Fibroblast of mammary gland (primary cell): ENCODE measurements around the gene MEF2A.

ENCODE experiments used
- DNase-seq: peaks from one replicate; pipeline ENCODE4 v3.0.0-alpha.2; 2010; ENCODE audit warnings: low read depth
- H3K4me3 ChIP-seq: 2 replicates; pipeline ENCODE4 v1.5.1; 2011; ENCODE audit warnings: low read depth, mild to moderate bottlenecking, low read length, moderate library complexity; ENCODE audit not compliant: control insufficient read depth
- TF ChIP-seq, protein P1 (sequence below): conservative IDR thresholded peaks from 2 replicates; pipeline ENCODE4 v1.5.1; 2011; ENCODE audit warnings: low read depth, low read length, inconsistent platforms; ENCODE audit not compliant: control insufficient read depth, insufficient read depth

MEF2A gene

DNA sequence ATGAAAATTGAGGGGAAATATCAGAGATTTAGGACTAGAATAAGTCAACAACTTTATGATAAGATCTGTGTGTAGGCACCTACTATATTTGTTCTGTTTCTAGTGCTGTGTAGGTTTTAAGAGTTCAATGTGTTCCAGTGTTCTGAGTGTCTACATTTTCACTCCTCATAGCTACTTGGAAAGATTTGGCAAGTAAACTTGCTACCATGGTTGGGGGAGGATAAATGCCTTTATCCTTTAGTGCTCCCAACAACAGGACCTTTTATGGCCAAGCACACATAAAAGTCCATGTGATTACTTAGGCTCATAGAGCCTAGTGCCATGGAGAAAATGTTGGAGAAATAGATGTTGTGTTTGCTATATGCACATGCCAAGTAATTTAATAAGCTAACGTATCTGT lies 103.5 kb downstream of the MEF2A start:
- TF ChIP-seq, protein P1, sequence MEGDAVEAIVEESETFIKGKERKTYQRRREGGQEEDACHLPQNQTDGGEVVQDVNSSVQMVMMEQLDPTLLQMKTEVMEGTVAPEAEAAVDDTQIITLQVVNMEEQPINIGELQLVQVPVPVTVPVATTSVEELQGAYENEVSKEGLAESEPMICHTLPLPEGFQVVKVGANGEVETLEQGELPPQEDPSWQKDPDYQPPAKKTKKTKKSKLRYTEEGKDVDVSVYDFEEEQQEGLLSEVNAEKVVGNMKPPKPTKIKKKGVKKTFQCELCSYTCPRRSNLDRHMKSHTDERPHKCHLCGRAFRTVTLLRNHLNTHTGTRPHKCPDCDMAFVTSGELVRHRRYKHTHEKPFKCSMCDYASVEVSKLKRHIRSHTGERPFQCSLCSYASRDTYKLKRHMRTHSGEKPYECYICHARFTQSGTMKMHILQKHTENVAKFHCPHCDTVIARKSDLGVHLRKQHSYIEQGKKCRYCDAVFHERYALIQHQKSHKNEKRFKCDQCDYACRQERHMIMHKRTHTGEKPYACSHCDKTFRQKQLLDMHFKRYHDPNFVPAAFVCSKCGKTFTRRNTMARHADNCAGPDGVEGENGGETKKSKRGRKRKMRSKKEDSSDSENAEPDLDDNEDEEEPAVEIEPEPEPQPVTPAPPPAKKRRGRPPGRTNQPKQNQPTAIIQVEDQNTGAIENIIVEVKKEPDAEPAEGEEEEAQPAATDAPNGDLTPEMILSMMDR: no peak
- H3K4me3 ChIP-seq: no peak overlapping the region
- no peak for DNase-seq

DNA sequence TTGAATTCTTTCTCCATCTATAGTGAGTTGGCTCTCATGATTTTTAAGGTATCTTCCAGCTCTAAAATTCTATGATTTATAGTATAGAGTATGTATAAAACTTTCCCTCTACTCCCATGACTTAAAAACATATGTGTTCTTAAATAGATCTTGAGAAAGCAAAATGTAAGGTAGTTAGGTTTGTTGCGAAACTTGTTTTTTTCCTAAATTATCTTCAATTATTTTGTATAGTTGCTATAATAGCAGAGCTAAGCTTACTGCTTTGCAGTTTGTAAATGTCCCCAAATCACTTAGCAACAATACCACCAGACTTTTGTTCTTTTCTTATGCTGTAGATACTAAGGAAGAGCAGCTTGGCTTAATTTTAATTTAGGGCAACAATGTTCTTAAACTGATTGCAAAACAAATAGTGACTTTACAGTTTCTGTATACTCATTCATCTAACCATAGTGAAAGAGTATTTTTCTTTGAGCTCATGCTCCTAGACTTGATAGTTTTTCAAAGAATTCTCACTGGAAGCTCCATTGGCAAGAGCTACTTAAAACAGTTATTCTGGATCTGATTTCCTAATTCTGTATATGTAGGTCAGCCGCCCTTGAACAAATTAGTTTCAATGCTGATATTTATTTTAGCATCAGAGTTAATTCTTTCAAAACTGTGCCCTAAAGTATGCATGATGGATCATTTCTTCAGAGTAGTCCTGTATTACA lies 106.3 kb downstream of the MEF2A start:
- DNase-seq: no peak
- H3K4me3 ChIP-seq: no peak overlapping the region
- TF ChIP-seq, protein P1: no peak

DNA sequence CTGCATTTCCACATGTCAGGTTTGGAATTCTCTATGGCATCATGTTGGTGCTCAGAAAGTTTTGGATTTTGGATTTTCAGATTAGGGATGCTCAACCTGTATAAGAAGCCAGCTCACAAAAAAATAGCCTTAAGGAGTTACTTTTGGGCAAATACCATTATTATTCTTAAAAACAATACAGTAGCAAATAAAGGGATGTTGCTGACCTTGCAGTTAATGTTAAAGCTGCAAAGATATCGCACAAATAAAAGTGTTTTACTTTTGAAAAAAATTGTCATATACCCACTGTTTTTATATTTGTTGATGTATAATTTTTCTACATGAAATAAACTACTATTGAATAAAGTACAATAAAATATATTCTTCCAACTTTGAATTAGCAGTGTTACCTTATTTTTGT lies 107.3 kb downstream of the MEF2A start:
- TF ChIP-seq, protein P1: no peak
- no peak for DNase-seq
- H3K4me3 ChIP-seq: no peak overlapping the region

DNA sequence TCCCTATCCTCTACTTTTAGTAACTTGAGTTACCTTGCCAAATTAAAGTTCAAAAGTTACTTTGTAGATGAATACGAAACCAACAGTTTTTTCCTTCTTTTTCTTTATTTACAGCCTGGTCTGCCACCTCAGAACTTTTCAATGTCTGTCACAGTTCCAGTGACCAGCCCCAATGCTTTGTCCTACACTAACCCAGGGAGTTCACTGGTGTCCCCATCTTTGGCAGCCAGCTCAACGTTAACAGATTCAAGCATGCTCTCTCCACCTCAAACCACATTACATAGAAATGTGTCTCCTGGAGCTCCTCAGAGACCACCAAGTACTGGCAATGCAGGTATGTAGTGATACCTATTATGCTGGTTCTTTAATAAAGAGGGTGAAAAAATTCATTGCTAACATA lies 108.5 kb downstream of the MEF2A start:
- no peak for DNase-seq
- no peak overlapping the region for H3K4me3 ChIP-seq
- TF ChIP-seq, protein P1: no peak

DNA sequence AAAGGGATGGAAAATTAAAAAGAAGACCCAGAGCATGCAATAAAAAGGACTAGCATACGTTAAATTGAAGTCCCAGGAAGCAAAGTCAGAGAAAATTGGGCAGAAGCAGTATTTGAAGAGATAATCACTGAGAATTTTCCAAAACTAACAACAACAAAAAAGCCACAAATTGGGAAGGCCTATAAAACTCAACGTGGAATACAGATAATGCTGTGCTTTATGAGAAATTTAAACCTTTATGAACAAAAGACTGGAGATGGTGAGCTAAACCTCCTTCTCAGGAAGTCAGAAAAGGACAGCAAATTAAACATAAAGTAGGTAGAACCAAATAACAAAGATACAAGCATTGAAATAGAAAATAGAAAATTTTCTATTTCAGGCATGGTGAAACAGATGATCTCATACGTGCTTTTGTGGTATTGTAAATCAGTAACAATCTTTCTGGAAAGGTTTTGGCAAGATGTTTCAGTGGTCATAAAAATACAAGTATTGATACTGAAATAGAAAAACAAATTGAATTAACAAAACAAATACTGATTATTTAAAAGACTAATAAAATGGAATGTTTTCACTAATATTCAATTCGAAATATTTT lies 111.9 kb downstream of the MEF2A start:
- TF ChIP-seq, protein P1: no peak
- no peak overlapping the region for H3K4me3 ChIP-seq
- peak; percentile 6 for DNase-seq

DNA sequence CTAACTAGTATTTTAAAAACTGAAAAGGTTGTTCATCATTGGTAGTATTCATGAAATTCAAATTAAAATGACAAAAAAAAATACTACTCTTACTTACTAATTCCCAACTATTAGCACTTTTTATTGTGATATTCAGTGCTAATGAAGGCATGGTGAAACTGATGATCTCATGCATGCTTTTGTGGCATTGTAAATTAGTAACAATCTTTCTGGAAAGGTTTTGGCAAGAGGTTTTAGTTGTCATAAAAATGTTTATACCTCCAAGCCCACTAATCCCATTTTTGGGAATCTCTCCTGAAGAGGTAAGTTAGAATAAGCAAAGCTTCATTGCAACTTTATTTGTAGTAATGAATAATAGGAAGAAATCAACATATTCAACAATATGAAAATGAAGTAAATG lies 114.5 kb downstream of the MEF2A start:
- TF ChIP-seq, protein P1: no peak

DNA sequence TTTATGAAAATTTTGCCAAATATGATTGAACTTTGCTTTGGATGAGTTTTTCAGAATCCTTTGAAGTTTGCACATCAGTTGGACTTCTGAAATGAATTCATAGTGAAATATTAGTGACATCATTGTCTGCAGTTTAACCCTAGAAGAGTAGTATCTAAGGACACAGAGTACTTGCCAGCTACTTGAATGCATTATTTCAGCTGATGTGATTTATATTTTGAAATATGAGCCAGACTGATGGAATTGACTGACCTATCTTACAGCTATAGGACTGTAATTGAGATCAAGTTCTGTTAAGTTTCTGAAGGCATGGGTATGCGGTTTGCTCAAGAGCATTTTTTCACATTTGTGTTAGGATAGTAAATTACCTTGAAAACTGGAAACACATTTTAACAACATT lies 116.2 kb downstream of the MEF2A start:
- peak; percentile 8 for DNase-seq
- TF ChIP-seq, protein P1: no peak

More for the DNA sequence above, 114.5 kb downstream of the MEF2A start:
- no peak overlapping the region for H3K4me3 ChIP-seq
- DNase-seq: no peak

More for the DNA sequence above, 116.2 kb downstream of the MEF2A start:
- H3K4me3 ChIP-seq: no peak overlapping the region
